HEK293 (cell line): ENCODE results near the gene FHL5.

Source experiments
- EGR2 ChIP-seq: fragments of 450-650 bp; formaldehyde crosslinking; IDR thresholded peaks from 2 replicates; pipeline ENCODE4 v1.5.1; 2016; ENCODE audit warnings: low read depth, missing biosample characterization, missing genetic modification characterization
- GLIS2 ChIP-seq: fragments of 450-650 bp; formaldehyde crosslinking; IDR thresholded peaks from 2 replicates; pipeline ENCODE4 v1.5.1; 2016; ENCODE audit warnings: missing biosample characterization, missing genetic modification characterization
- HOXD13 ChIP-seq: sonication (generic); formaldehyde crosslinking; IDR thresholded peaks from 2 replicates; pipeline ENCODE4 v1.8.0; 2022; ENCODE audit warnings: missing genetic modification reagents, borderline replicate concordance
- KLF8 ChIP-seq: fragments of 450-650 bp; formaldehyde crosslinking; IDR thresholded peaks from 2 replicates; pipeline ENCODE4 v1.5.1; 2016; ENCODE audit warnings: missing biosample characterization, missing genetic modification characterization
- OSR2 ChIP-seq: fragments of 450-650 bp; formaldehyde crosslinking; IDR thresholded peaks from 2 replicates; pipeline ENCODE4 v1.5.1; 2016; ENCODE audit warnings: missing biosample characterization, missing genetic modification characterization
- SP3 ChIP-seq: fragments of 450-650 bp; formaldehyde crosslinking; IDR thresholded peaks from 2 replicates; pipeline ENCODE4 v1.5.1; 2016; ENCODE audit warnings: missing biosample characterization, missing genetic modification characterization
- ZBTB7A ChIP-seq: fragments of 450-650 bp; formaldehyde crosslinking; IDR thresholded peaks from 2 replicates; pipeline ENCODE4 v1.5.1; 2016; ENCODE audit warnings: low read depth, missing biosample characterization, missing genetic modification characterization
- ZFHX2 ChIP-seq: fragments of 450-650 bp; formaldehyde crosslinking; conservative IDR thresholded peaks from 2 replicates; pipeline ENCODE4 v1.5.1; 2016; ENCODE audit warnings: missing biosample characterization, missing genetic modification characterization
- ZFP37 ChIP-seq: fragments of 450-650 bp; formaldehyde crosslinking; IDR thresholded peaks from 2 replicates; pipeline ENCODE4 v1.5.1; 2016; ENCODE audit warnings: missing biosample characterization, missing genetic modification characterization
- ZNF133 ChIP-seq: fragments of 450-650 bp; formaldehyde crosslinking; IDR thresholded peaks from 2 replicates; pipeline ENCODE4 v1.5.1; 2016; ENCODE audit warnings: missing biosample characterization, missing genetic modification characterization
- ZNF2 ChIP-seq: fragments of 450-650 bp; formaldehyde crosslinking; IDR thresholded peaks from 2 replicates; pipeline ENCODE4 v1.5.1; 2016; ENCODE audit warnings: missing biosample characterization, missing genetic modification characterization
- ZNF239 ChIP-seq: fragments of 450-650 bp; formaldehyde crosslinking; IDR thresholded peaks from 2 replicates; pipeline ENCODE4 v1.5.1; 2016; ENCODE audit warnings: missing biosample characterization, missing genetic modification characterization
- ZNF341 ChIP-seq: fragments of 450-650 bp; formaldehyde crosslinking; IDR thresholded peaks from 2 replicates; pipeline ENCODE4; 2016; ENCODE audit warnings: low read depth, missing biosample characterization, missing genetic modification characterization
- ZNF48 ChIP-seq: fragments of 450-650 bp; formaldehyde crosslinking; IDR thresholded peaks from 2 replicates; pipeline ENCODE4 v1.5.1; 2016; ENCODE audit warnings: missing biosample characterization, missing genetic modification characterization
- ZNF544 ChIP-seq: fragments of 450-650 bp; formaldehyde crosslinking; IDR thresholded peaks from 2 replicates; pipeline ENCODE4 v1.5.0; 2017; ENCODE audit warnings: missing biosample characterization, missing genetic modification characterization
- ZNF548 ChIP-seq: fragments of 450-650 bp; formaldehyde crosslinking; IDR thresholded peaks from 2 replicates; pipeline ENCODE4 v1.5.1; 2016; ENCODE audit warnings: missing biosample characterization, missing genetic modification characterization
- ZNF621 ChIP-seq: fragments of 450-650 bp; formaldehyde crosslinking; IDR thresholded peaks from 2 replicates; pipeline ENCODE4 v1.5.1; 2017; ENCODE audit warnings: missing biosample characterization, missing genetic modification characterization
- ZNF660 ChIP-seq: fragments of 450-650 bp; IDR thresholded peaks from 2 replicates; pipeline ENCODE4 v1.5.1; 2018; ENCODE audit warnings: missing biosample characterization, mild to moderate bottlenecking, missing genetic modification characterization
- ZNF76 ChIP-seq: fragments of 450-650 bp; formaldehyde crosslinking; IDR thresholded peaks from 2 replicates; pipeline ENCODE4; 2016; ENCODE audit warnings: low read depth, missing biosample characterization, missing genetic modification characterization, borderline replicate concordance
- ZNF837 ChIP-seq: fragments of 450-650 bp; formaldehyde crosslinking; IDR thresholded peaks from 2 replicates; pipeline ENCODE4 v1.5.1; 2016; ENCODE audit warnings: missing biosample characterization, missing genetic modification characterization
- ZNF843 ChIP-seq: fragments of 450-650 bp; formaldehyde crosslinking; IDR thresholded peaks from 2 replicates; pipeline ENCODE4 v1.5.1; 2016; ENCODE audit warnings: missing biosample characterization, missing genetic modification characterization
- TF ChIP-seq, protein P1 (sequence below): fragments of 450-650 bp; formaldehyde crosslinking; IDR thresholded peaks from 2 replicates; pipeline ENCODE4 v1.5.1; 2016; ENCODE audit warnings: missing biosample characterization, missing genetic modification characterization
- TF ChIP-seq, protein P2 (sequence below): fragments of 450-650 bp; formaldehyde crosslinking; IDR thresholded peaks from 2 replicates; pipeline ENCODE4 v1.5.1; 2016; ENCODE audit warnings: missing biosample characterization, missing genetic modification characterization
- TF ChIP-seq, protein P3 (sequence below): fragments of 450-650 bp; formaldehyde crosslinking; conservative IDR thresholded peaks from 2 replicates; pipeline ENCODE4 v1.5.1; 2016; ENCODE audit warnings: low read depth, missing biosample characterization, missing genetic modification characterization
- TF ChIP-seq, protein P4 (sequence below): fragments of 450-650 bp; formaldehyde crosslinking; conservative IDR thresholded peaks from 2 replicates; pipeline ENCODE4 v1.5.1; 2016; ENCODE audit warnings: low read depth, missing biosample characterization, missing genetic modification characterization
- TF ChIP-seq, protein P5 (sequence below): sonication (generic); formaldehyde crosslinking; IDR thresholded peaks from 2 replicates; pipeline ENCODE4 v1.8.1; 2022; ENCODE audit warnings: mild to moderate bottlenecking, moderate library complexity, missing genetic modification reagents

The FHL5 gene

DNA sequence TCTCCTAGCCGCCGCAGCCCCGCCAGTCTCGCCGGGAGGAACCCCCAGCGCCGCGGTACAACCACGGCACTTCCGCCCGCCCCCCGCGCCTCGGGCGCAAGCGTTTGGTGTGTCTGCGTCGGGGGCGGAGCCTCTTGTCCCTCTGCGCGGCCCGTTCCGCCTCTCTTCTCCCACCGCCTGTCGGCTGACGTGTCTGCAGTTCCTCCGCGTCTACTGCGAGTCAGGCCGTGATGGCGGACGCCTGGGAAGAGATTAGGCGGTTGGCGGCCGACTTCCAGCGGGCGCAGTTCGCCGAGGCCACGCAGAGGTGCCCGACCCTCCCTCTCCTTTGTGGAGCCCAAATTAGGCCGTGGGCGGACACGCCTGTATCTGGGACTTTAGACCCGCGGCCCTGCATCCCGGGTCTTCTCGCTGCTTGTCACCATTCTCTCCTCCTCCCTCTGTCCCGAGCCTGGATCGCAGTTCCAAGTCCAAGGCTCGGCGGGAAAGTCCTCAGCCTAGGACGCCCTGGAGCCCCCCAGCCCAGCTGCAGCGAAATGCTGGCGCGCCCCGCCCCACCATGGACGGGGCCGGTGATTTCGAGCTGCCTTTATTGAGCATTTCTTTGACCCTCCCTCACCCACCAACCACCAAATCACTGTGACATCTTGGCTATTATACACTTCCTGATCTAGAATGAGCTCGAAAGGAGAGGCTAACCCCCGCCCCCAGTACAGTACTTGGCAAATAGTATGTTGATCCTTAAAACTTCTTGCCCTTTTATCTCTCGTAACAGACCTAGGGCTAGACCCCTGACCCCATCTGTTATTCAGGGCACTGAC lies 41.1 kb upstream of the FHL5 start, which contains the start of gene UFL1 (continued):
- no peak for TF ChIP-seq ZNF544 (tag by site-specific recombination)
- no peak for TF ChIP-seq HOXD13
- no peak for TF ChIP-seq ZNF837 (tag by site-specific recombination)
- peak; percentile 65; the same call in 1 of the 2 replicates for TF ChIP-seq ZBTB7A
- TF ChIP-seq, protein P1, sequence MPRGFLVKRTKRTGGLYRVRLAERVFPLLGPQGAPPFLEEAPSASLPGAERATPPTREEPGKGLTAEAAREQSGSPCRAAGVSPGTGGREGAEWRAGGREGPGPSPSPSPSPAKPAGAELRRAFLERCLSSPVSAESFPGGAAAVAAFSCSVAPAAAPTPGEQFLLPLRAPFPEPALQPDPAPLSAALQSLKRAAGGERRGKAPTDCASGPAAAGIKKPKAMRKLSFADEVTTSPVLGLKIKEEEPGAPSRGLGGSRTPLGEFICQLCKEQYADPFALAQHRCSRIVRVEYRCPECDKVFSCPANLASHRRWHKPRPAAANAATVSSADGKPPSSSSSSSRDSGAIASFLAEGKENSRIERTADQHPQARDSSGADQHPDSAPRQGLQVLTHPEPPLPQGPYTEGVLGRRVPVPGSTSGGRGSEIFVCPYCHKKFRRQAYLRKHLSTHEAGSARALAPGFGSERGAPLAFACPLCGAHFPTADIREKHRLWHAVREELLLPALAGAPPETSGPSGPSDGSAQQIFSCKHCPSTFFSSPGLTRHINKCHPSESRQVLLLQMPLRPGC (tag by site-specific recombination) = 0 out of 2 replicates have a peak, but pooled peaks have one; percentile 14
- TF ChIP-seq ZFP37 (tag by site-specific recombination) = peak; percentile 97
- peak; percentile 68 for TF ChIP-seq KLF8 (tag by site-specific recombination)
- peak; percentile 43 for TF ChIP-seq ZNF843 (tag by site-specific recombination)
- TF ChIP-seq, protein P2, sequence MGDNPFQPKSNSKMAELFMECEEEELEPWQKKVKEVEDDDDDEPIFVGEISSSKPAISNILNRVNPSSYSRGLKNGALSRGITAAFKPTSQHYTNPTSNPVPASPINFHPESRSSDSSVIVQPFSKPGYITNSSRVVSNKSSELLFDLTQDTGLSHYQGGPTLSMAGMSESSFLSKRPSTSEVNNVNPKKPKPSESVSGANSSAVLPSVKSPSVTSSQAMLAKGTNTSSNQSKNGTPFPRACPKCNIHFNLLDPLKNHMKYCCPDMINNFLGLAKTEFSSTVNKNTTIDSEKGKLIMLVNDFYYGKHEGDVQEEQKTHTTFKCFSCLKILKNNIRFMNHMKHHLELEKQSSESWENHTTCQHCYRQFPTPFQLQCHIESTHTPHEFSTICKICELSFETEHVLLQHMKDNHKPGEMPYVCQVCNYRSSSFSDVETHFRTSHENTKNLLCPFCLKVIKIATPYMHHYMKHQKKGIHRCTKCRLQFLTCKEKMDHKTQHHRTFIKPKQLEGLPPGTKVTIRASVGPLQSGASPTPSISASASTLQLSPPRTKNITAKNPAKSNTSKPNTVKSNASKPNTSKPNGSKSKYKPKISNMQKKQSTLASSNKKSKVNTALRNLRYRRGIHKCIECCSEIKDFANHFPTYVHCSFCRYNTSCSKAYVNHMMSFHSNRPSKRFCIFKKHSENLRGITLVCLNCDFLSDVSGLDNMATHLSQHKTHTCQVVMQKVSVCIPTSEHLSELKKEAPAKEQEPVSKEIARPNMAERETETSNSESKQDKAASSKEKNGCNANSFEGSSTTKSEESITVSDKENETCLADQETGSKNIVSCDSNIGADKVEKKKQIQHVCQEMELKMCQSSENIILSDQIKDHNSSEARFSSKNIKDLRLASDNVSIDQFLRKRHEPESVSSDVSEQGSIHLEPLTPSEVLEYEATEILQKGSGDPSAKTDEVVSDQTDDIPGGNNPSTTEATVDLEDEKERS = no peak
- peak; percentile 66; the same call in 1 of the 2 replicates for TF ChIP-seq ZNF76 (tag by site-specific recombination)
- TF ChIP-seq, protein P3, sequence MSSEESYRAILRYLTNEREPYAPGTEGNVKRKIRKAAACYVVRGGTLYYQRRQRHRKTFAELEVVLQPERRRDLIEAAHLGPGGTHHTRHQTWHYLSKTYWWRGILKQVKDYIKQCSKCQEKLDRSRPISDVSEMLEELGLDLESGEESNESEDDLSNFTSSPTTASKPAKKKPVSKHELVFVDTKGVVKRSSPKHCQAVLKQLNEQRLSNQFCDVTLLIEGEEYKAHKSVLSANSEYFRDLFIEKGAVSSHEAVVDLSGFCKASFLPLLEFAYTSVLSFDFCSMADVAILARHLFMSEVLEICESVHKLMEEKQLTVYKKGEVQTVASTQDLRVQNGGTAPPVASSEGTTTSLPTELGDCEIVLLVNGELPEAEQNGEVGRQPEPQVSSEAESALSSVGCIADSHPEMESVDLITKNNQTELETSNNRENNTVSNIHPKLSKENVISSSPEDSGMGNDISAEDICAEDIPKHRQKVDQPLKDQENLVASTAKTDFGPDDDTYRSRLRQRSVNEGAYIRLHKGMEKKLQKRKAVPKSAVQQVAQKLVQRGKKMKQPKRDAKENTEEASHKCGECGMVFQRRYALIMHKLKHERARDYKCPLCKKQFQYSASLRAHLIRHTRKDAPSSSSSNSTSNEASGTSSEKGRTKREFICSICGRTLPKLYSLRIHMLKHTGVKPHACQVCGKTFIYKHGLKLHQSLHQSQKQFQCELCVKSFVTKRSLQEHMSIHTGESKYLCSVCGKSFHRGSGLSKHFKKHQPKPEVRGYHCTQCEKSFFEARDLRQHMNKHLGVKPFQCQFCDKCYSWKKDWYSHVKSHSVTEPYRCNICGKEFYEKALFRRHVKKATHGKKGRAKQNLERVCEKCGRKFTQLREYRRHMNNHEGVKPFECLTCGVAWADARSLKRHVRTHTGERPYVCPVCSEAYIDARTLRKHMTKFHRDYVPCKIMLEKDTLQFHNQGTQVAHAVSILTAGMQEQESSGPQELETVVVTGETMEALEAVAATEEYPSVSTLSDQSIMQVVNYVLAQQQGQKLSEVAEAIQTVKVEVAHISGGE (tag by site-specific recombination) = peak; percentile 86
- TF ChIP-seq ZFHX2 (tag by site-specific recombination) = peak; percentile 78
- TF ChIP-seq ZNF133 = no peak
- TF ChIP-seq OSR2 (tag by site-specific recombination) = no peak
- TF ChIP-seq ZNF48 (tag by site-specific recombination) = no peak
- TF ChIP-seq, protein P4, sequence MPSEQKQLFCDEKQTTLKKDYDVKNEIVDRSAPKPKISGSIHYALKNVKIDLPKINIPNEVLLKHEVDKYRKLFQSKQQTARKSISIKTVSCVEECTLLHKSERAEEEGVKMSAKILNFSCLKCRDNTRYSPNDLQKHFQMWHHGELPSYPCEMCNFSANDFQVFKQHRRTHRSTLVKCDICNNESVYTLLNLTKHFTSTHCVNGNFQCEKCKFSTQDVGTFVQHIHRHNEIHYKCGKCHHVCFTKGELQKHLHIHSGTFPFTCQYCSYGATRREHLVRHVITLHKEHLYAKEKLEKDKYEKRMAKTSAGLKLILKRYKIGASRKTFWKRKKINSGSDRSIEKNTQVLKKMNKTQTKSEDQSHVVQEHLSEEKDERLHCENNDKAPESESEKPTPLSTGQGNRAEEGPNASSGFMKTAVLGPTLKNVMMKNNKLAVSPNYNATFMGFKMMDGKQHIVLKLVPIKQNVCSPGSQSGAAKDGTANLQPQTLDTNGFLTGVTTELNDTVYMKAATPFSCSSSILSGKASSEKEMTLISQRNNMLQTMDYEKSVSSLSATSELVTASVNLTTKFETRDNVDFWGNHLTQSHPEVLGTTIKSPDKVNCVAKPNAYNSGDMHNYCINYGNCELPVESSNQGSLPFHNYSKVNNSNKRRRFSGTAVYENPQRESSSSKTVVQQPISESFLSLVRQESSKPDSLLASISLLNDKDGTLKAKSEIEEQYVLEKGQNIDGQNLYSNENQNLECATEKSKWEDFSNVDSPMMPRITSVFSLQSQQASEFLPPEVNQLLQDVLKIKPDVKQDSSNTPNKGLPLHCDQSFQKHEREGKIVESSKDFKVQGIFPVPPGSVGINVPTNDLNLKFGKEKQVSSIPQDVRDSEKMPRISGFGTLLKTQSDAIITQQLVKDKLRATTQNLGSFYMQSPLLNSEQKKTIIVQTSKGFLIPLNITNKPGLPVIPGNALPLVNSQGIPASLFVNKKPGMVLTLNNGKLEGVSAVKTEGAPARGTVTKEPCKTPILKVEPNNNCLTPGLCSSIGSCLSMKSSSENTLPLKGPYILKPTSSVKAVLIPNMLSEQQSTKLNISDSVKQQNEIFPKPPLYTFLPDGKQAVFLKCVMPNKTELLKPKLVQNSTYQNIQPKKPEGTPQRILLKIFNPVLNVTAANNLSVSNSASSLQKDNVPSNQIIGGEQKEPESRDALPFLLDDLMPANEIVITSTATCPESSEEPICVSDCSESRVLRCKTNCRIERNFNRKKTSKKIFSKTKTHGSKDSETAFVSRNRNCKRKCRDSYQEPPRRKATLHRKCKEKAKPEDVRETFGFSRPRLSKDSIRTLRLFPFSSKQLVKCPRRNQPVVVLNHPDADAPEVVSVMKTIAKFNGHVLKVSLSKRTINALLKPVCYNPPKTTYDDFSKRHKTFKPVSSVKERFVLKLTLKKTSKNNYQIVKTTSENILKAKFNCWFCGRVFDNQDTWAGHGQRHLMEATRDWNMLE (tag by site-specific recombination) = no peak
- TF ChIP-seq SP3 (tag by site-specific recombination) = peak; percentile 84
- peak; percentile 68 for TF ChIP-seq ZNF660 (tag by site-specific recombination)
- no peak for TF ChIP-seq ZNF239 (tag by site-specific recombination)
- TF ChIP-seq GLIS2 = peak; percentile 99
- TF ChIP-seq, protein P5, sequence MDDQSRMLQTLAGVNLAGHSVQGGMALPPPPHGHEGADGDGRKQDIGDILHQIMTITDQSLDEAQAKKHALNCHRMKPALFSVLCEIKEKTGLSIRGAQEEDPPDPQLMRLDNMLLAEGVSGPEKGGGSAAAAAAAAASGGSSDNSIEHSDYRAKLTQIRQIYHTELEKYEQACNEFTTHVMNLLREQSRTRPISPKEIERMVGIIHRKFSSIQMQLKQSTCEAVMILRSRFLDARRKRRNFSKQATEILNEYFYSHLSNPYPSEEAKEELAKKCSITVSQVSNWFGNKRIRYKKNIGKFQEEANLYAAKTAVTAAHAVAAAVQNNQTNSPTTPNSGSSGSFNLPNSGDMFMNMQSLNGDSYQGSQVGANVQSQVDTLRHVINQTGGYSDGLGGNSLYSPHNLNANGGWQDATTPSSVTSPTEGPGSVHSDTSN (CRISPR knock-in tag) = 0 out of 2 replicates have a peak, but pooled peaks have one; percentile 42
- peak; percentile 98 for TF ChIP-seq ZNF341 (tag by site-specific recombination)
- TF ChIP-seq EGR2 (tag by site-specific recombination) = peak; percentile 77
- no peak for TF ChIP-seq ZNF621
- TF ChIP-seq ZNF548 = no peak
- TF ChIP-seq ZNF2 (tag by site-specific recombination) = peak; percentile 92
